Astrocyte of the cerebellum (primary cell): ENCODE data around the gene DPM2.

Source experiments
- DNase-seq: peaks from one replicate; pipeline ENCODE4 v3.0.0-alpha.2; 2011; ENCODE audit warnings: low read depth
- H3K4me3 ChIP-seq: 2 replicates; pipeline ENCODE4 v1.5.1; 2011; ENCODE audit warnings: mild to moderate bottlenecking, low read depth, low read length, moderate library complexity
- in situ Hi-C: cut with HindIII; loops from 2 replicates; pipeline ENCODE4 v1.10.0; 2017; ENCODE audit warnings: low sequenced_read_pairs
- TF ChIP-seq, protein P1 (sequence below): IDR thresholded peaks from 2 replicates; pipeline ENCODE4 v1.5.1; 2012; ENCODE audit warnings: low read length, low read depth, moderate library complexity, mild to moderate bottlenecking; ENCODE audit errors: missing control alignments

The DPM2 gene

DNA sequence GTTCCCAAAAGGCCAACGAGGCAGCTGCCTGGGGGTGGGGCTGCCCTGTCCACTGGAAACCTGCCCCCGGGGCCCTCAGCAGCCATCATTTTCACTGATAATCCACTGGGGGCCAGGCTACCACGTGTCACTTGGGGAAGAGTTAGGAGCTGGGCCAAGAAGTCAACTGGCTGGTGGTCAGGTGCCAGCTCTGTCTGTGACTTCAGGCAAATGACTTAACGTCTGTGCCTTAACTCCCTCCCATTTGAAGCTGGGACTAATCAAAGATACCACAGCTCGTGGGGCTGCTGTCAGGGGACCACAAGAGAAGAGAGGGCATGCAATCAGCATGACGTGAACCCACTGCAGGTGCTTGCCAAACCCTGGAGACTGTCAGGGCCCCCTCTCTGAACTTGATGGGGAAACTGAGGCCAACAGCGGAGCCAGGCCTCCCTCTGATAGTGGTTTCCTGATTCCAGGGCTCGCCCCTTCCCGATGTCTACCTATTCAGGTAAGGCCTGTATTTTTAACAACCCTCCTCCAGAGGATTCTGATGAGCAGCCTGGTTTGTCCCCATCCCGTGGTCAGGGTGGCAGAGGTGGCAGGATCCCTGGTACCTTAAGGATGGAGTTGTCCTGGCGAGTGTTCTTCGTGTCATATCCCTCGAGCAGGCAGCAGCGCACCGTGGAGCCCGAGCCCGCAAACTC is 12.3 kb upstream of the DPM2 start:
- no peak overlapping the region for H3K4me3 ChIP-seq
- TF ChIP-seq, protein P1, sequence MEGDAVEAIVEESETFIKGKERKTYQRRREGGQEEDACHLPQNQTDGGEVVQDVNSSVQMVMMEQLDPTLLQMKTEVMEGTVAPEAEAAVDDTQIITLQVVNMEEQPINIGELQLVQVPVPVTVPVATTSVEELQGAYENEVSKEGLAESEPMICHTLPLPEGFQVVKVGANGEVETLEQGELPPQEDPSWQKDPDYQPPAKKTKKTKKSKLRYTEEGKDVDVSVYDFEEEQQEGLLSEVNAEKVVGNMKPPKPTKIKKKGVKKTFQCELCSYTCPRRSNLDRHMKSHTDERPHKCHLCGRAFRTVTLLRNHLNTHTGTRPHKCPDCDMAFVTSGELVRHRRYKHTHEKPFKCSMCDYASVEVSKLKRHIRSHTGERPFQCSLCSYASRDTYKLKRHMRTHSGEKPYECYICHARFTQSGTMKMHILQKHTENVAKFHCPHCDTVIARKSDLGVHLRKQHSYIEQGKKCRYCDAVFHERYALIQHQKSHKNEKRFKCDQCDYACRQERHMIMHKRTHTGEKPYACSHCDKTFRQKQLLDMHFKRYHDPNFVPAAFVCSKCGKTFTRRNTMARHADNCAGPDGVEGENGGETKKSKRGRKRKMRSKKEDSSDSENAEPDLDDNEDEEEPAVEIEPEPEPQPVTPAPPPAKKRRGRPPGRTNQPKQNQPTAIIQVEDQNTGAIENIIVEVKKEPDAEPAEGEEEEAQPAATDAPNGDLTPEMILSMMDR, result no peak
- DNase-seq, result no peak
- in situ Hi-C loops, result no loop called here

DNA sequence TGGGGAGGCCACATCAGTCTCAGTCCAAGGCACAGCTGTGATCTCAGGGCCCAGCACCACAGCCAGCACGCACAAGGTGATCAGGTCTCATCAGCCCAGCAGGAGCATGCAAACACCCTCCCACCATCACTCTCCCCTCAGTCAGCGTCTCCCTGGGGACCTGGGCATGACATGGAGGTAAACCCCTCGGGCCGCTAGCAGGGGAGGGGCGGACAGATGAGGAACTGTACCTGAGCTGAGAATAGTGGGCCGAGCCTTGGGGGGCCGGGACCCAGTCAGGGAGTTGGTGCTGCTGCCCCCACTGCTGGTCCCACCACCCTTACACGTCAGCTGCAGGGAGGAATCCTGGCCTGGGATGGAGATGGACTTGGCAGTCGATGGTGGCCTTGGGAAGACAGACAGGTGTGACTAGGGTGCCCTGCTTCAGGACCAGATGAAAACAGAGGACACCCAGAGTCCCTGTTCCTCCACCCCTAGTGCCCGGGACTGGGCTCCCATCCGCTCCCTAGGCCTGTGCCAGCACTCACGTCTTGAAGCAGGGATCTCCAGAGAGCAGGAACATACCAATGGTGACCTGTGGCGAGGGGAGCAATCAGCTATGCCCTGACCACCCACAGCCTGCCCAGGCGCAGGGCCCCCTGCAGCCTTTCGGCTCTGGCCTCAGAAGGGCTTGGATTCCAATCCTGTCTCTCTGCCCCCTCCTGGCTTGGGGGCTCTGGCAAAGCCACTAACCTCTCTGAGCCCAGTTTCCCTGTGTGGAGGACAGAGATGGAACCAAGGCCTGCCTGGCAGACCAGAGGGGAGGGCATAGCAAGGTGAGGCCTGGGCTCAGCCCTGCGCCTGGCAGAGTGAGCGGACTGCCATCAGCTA is 10.4 kb upstream of the DPM2 start:
- in situ Hi-C loops, result no loop called here
- no peak overlapping the region for H3K4me3 ChIP-seq
- TF ChIP-seq, protein P1, result no peak
- no peak for DNase-seq

DNA sequence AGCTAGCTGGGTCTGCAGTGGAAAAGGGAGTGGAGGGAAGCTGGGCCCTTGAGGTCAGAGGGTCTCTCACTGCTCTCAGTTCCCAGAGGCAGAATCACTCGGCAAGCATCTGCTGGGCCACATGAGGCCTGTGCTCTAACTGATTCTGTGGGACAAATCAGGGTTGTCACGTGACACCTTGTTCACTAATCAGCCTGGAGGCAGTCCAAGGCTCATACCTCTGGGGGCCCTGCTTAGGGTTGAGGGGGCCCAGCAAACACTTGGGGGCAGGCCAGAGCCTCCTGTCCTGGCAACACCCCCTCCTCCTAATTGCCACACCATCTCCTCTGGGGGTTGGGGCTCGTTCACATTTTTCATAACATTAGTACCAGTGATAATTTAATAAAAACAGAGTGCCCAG is 9.1 kb upstream of the DPM2 start:
- in situ Hi-C loops, result no loop called here
- no peak overlapping the region for H3K4me3 ChIP-seq
- TF ChIP-seq, protein P1, result no peak
- no peak for DNase-seq

DNA sequence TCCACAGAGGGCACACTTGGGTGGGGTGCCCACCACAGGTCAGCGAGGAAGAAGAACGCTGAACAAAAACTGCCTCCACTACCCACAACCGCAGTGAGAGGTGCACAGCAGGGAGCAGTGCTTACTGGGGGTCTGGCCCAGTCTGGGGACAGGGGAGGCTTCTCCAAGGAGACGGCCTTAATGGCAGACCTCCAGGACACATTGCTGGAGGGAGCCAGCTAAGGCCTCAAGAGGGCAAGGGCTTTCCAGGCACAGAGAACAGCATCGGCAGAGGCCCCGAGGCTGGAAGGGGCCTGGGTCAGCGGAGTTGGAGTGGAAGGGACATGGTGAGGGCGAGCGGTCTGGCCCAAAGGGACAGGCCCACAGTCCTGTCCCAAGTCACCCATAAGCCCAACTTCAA is 8.3 kb upstream of the DPM2 start:
- no peak overlapping the region for H3K4me3 ChIP-seq
- TF ChIP-seq, protein P1, result no peak
- in situ Hi-C loops, result no loop called here
- no peak for DNase-seq

DNA sequence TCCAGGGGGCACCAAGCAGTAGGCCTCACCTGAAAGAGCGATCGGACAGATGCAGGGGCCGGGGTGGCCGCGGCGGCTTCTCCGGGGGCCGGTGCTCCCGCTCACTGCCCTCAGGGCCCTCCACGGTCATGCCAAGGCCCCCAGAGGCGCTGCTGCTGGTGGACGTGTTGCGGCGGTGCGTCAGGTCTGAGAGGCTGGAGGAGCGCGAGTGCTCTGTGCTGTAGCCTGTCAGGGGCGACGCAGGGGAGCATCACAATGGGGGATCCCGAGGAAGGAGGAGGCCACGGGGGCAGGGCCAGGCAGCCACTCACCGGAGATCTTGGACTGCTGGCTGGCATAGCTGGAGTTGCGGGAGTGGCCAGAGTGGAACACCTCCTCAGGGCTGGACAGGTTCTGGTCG is 7.7 kb upstream of the DPM2 start:
- no peak for DNase-seq
- in situ Hi-C loops, result no loop called here
- TF ChIP-seq, protein P1, result no peak
- H3K4me3 ChIP-seq, result no peak overlapping the region

DNA sequence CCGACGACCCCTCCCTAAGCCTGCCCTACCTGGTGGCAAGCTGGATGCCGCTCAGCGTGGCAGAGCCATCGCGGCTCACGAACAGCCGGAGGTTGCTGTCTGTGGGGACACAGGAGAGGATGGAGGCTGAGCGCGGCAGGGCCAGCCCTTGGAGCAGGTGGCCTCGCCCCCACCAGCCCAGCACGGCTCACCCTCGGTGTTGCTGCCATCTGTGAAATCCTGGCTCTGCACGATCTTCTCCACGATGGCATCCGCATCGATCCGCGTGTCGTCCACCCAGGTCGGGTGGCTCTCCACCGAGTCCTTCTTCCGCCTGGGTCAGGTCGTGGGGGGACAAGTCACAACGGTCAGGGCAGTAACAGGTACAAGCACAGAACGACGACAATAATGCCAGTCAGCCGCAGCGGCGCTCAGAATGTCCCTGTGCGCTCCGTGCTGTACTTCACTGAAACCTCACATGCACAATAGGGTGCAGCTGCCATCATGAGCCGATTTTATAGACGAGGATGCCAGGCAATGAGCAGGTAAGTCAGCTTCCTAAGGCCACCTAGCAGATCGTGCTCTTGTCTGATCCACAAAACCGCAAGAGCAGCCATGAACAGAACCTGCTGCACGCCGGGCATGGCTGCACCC is 7.0 kb upstream of the DPM2 start:
- TF ChIP-seq, protein P1, result no peak
- in situ Hi-C loops, result no loop called here
- DNase-seq, result no peak
- H3K4me3 ChIP-seq, result no peak overlapping the region
